Activated T-helper 1 cell treated with Interleukin-2 at 50 U/mL for 16 hours (primary cell): ENCODE data around the gene CACNB2.

Source experiments
- DNase-seq: peaks from one replicate; pipeline ENCODE4 v3.0.0-alpha.2; 2020; ENCODE audit warnings: low read depth

The CACNB2 gene

DNA sequence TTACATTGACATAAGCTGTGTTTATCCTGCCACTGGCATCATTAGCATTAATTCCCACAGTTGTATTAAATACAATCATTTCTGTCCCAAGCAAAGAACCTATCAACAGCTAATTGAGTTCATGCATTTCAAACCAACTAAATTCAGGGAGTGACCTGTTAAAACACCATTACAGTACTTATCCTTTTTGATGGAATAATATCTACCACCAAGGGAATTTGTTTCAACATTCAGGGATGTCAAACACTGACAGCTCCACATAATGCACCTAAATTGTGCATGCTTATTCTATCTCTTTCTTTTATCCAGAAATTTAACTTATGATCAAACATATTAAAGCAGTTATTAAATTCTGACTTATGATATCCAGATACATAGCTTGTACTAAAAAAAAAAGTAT, 374.3 kb downstream of the CACNB2 start:
- no peak for DNase-seq

DNA sequence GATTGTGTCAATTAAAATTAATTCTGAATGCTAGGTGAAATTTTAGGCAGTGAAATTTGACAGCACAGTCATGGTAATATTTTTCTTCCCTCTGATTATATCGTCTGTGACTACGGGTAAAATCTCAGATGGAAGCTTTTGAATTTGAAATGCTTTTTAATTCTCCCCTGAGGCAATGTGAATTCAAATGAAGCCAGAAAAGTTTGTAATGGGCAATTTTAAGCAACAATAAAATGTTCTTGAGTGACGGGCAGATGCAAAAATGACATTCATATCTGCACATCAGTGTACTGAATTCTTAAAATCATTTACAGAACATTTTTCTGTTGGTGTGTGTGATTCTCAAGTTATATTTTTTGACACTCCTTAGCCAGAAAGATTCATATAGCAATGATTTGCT, 376.6 kb downstream of the CACNB2 start:
- no peak for DNase-seq

DNA sequence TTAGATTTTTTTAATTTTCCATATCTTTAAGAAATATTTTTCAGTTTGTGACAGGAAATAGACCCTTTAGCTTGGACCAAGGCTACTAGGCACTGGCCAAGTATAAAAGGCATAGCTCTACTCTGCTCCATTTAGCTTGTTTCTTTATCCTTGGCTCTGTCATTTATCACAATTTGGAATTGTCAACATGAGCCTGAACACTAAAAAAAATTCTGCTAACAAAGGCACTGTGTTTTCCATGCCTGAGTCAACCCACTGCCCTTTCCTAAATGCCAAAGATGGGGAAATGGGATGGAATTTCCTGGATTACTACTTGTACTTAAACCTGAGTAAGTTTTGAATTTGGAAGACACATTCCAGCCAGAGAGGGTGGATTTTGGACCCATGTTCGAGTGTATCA, 382.8 kb downstream of the CACNB2 start:
- no peak for DNase-seq

DNA sequence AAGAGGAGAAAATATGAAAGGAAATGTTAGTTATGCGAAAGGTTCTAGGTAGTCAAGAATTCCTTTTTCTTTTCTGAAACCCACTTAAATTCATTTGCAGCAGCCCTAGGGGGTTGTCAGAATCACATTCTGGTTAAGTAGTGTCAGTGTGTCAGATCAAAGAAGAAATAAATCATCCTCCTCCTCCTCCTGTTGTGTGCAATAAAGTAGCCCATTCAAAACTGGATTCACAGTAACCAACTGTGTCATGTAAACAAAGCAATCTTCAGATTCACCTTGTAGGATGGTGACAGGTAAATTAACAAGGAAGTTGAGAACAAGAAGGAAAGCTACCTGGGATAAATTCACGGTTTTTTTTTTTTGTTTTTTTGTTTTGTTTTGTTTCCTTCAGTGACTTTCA, 383.6 kb downstream of the CACNB2 start:
- no peak for DNase-seq

DNA sequence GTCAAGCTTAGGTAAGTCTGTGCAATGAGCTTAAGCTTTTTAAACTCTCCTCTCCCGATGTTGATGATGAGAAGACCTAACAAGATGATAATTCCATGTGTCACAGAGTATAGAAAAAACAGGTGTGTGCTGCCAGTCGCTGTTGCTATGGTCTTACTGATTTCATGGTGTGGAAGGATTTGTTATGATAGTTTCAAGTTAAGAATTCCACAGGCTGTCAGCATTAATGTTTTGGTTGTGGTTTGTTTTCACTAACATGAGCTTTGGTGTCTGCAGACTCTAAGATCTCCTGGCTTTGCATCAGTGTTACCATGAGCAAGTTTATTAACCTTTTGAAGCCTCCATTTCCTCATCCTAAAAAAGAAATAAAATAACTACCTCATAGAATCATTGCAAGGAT, 387.5 kb downstream of the CACNB2 start:
- no peak for DNase-seq

DNA sequence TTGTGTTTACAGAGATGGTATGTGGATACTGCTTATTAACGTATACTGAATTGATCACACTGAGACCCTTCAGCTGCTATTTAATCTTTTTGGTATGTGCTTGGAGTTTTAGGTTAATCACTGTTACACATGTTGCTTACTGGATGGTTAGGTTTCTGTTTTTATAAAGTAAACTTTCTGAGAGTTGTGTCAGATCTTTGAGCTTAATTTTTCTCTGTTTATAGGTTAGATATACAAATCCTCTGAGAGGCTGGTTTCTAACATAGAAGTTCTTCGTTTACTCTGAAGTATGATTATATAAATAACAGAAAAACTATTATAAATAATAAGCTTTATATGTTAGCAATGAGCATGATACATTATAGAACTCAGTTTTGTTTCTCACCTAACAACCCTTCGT, 388.1 kb downstream of the CACNB2 start:
- DNase-seq = no peak

DNA sequence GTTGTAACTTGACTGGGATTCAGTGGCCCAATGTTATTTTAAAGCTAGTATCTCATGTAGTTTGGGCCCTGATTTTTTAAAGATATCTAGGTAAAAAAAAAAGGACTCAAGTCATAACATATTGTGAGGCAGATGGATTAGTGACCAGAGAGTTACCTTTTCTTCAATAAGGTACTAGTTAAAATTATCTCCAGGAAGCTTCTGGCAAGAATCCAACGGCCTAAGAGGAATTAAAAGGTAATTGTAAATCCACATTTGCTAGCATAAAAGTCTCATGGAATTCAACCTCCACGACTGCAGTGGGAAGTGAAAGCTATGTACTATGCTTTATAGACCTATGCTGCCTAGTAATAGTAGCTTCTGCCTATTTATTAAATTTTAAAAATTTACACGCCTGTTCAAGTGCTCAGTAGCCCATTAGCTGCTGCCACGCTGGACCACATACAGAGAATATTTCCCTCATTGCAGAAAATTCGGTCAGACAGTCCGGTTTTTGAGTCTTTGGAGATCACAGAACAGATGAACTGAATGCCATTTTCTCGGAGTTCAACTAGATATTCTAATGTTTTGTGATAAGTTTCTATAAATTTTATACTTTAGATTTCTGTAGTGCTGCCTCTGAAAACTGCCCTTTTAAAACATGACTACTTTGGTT, 392.8 kb downstream of the CACNB2 start:
- no peak for DNase-seq

DNA sequence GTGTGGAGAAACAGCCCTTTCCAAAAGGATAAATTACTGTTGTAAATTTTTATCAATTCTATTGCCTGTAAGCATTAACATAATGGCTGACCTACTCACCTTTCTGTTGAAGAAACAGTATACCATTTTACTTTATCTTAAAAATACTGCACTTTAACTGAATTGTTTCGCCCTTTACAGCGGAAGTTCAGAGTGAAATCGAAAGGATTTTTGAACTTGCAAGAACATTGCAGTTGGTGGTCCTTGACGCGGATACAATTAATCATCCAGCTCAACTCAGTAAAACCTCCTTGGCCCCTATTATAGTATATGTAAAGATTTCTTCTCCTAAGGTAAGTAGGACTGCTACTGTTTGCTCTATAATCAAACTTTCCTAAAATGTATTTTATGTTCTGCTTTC, 393.7 kb downstream of the CACNB2 start:
- DNase-seq = no peak

DNA sequence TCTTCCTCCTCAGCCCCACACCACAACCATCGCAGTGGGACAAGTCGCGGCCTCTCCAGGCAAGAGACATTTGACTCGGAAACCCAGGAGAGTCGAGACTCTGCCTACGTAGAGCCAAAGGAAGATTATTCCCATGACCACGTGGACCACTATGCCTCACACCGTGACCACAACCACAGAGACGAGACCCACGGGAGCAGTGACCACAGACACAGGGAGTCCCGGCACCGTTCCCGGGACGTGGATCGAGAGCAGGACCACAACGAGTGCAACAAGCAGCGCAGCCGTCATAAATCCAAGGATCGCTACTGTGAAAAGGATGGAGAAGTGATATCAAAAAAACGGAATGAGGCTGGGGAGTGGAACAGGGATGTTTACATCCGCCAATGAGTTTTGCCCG, 399.1 kb downstream of the CACNB2 start:
- no peak for DNase-seq

DNA sequence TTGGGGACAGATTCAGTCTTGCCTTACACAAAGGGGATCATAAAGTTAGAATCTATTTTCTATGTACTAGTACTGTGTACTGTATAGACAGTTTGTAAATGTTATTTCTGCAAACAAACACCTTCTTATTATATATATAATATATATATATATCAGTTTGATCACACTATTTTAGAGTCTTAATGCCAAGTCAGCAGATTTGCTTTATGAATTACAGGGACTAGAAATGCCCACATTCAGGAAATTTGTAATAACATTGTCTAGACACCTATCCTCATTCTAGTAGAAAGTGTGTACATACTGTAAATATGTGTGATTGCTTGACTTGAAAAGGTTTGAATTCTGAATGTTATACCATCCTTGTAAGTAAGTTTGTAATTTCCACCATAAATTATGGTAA, 400.0 kb downstream of the CACNB2 start:
- DNase-seq = no peak

DNA sequence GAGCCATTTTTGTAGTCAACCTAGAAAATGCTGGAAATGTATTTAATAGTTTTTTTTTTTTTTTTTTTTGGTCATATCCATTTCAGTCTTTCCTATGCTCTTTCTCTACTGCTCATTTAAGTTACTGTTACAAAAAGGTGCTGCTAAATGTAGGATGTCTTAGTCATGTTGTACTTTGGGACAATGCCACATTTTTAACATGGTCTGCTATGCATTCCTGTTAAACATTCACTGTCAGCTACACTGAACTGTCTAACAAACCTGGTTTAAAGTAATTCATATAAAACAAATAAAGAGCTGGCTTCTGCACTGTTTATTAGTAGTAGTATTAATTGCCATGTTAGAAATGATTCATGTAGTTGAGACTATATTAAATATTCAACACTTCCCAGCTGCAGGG, 402.6 kb downstream of the CACNB2 start:
- no peak for DNase-seq

DNA sequence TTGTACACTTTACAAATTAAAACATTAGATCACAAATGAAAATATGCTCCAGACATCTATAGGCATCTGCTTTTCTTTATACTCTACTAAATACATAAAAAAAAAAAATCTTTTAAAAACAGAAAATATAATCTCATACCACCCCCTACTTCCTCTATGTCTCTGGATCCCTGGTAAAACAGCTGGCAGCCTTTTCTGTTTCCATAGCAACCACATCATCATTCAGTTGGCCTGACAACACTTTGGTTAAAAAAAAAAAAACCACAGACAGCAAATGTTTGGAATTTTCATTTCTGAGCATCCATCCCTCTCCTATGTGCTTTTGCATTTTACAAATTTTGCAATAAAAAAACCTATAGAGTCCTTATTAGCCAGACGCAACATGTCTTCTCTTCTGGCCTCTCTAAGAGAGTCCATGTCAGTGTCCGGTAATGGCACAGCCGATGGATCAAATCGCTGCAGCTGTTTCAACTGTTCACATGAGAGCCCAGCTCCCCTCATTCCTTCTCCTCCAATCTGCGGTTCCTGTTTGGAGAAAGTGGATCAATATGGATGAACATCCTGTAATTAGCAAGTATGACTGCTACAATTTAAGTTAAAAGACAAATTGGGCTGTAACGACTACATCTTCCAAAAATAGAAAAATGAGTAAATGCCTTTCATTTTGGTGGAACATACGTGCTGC, 405.5 kb downstream of the CACNB2 start:
- no peak for DNase-seq

DNA sequence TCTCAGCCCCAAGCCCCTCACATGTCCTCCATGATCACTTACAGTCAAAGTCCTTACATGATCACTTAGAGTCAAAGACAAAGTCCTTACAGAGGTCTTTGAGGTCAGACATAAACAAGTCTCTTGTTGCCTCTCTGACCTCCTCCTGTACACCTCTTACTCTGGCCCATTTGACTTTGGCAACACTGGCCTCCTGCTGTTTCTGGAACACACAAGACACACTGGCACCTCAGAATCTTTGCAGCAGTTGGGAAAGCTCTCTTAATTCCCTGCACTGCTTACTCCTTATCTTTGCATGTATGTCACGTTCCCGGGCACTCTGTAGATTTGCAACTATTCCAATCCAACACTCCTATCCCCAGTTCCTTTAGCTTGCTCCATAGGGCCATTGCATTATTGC, 408.9 kb downstream of the CACNB2 start:
- no peak for DNase-seq

DNA sequence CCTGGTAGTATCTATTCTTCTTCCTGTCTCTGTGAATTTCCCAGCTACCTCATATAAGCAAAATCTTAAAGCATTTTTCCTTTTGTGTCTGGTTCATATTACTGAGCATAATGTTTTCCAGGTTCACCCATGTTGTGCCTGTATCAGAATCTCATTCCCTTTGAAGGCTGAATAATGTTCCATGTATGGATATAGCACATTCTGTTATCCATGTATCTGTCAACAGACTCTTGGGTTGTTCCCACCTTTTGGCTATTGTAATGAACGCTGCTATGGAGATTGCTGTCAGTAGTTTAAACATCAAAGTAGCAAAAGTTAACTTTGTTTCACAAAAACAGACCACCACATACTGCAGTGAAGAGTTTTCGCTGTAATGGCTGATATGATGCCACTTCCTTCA, 411.2 kb downstream of the CACNB2 start:
- DNase-seq = no peak

DNA sequence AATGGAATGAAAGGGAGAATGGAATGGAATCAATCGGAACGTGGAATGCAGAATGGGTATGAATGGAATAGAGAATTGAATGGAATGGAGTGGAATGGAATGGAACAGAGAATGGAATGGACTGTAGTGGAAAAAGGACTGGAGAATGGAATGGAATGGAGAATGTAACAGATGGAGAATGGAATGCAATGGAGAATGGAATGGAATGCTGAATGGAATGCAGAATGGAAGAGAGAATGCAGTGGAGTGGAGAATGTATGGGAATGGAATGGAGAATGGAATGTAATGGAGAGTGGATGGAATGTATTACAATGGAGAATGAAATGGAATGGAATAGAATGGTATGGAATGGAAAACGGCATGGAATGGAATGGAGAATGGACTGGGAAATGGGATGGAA, 414.3 kb downstream of the CACNB2 start:
- no peak for DNase-seq

DNA sequence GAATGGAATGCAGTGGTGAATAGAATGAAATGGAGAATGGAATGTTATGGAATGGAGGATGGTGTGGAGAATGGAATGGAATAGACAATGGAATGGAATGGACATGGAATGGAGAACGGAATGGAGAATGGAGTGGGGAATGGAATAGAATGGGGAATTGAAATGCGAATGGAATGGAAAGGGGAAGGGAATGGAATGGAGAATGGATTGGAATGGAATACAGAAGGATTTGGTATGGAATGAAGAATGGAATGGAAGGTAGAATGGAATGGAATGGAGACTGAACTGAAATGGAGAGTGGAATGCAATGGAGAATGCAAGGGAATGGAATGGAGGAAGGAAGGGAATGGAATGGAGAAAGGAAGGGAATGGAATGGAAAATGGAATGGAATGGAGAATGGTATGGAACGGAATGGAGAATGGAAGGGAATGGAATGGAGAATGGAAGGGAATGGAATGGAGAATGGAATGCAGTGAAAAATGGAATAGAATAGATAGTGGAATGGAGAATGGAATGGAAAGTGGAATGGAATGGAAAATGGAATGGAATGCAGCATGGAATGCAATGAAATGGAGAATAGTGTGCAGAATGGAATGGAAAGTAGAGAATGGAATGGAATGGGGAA, 416.4 kb downstream of the CACNB2 start:
- DNase-seq = no peak

DNA sequence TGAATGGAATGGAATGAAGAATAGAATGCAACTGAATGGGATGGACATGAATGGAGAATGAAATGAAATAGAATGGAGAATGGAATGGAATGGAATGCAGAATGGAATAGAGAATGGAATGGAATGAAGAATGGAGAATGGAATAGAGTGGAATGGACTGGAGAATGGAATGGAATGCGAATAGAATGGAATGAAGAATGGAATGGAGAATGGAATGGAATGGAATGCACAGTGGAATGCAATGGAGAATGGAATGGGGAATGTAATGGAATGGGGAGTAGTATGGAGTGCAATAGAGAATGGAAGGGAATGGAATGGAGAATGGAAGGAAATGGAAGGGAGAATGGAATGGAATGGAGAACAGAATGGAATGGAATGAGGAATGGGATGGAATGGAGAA, 417.7 kb downstream of the CACNB2 start:
- no peak for DNase-seq

DNA sequence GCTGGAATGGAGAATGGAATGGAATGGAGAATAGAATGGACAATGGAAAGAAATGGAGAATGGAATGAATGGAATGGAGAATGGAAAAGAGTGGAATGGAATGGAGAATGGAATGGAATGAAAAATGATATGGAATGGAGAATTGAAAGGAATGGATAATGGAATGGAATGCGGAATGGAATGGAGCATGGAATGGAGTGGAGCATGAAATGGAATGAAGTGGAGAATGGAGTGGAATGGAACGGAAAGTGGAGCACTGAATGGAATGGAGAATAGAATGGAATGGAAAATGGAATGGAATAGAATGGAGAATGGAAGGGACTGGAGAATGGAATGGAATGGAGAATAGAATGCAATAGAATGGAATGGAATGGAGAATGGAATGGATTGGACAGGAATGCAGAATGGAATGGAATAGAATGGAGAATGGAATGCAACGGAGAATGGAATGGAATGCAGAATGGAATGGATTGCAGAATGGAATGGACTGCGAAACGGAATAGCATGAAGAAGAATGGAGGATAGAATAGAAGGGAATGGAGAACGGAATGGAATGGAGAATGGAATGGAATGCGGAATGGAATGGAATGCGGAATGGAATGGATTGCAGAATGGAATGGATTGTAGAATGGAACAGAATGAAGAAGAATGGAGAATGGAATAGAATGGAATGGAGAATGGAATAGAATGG, 421.8 kb downstream of the CACNB2 start:
- no peak for DNase-seq

DNA sequence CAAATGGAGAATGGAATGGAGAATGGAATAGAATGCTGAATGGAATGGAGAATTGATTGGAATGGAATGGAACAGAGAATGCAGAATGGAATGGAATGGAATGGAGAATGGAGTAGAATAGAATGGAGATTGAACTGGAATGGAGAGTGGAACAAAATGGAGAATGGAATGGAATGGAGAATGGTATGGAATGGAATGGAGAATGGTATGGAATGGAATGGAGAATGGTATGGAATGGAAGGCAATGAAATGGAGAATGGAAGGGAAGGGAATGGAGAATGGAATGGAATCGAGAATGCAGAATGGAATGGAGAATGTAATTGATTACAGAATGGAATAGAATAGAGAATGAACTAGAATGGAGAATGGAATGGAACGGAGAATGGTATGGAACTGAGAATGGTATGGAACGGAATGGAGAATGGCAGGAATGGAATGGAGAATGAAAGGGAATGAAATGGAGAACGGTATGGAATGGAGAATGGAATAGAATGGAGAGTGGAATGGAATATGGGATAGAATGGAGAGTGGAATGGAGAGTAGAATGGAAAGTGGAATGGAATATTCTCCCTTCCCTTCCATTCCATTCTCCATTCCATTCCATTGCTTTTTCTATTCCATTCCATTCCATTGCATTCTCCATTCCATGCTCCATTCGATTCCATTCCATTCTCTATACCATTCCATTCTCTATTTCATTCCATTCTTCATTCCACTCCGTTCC, 422.9 kb downstream of the CACNB2 start:
- DNase-seq = no peak

DNA sequence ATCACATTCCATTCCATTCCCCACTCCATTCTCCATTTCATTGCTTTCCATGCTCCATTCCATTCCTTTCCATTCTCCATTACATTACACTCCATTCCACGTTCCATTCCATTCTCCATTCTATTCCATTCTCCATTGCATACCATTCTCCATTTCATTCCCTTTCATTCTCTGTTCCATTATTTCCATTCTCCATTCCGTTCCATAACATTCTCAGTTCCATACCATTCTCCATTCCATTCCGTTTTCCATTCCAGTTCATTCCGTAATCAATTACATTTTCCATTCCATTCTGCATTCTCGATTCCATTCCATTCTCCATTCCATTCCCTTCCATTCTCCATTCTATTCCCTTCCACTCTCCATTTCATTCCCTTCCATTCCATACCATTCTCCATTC, 424.8 kb downstream of the CACNB2 start:
- DNase-seq = no peak

DNA sequence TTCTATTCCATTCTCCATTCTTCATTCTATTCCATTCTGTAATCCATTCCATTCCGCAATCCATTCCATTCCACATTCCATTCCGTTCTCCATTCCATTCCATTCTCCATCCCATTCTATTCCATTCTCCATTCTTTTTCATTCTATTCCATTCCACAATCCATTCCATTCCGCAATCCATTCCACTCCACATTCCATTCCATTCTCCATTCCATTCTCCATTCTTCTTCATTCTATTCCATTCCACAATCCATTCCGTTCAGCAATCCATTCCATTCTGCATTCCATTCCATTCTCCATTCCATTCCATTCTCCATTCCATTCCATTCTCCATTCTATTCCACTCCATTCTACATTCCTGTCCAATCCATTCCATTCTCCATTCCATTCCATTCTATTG, 426.0 kb downstream of the CACNB2 start:
- no peak for DNase-seq

DNA sequence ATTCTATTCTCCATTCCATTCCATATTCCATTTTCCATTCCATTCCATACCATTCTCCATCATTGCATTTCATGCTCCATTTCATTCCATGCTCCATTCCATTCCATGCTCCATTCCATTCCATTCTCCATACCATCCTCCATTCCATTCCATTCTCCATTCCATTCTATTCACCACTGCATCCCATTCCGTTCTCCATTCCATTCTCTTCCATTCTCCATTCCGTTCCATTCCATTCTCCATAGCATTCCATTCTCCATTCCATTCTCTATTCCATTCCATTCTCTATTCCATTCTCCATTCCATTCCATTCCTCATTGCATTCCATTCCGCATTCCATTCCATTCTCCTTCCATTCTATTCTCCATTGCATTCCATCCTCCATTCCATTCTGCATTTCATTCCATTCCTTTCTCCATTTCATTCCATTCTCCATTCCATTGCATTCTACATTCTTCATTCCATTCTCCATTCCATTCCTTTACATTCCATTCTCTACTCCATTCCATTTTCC, 427.2 kb downstream of the CACNB2 start:
- no peak for DNase-seq
